ENCODE data around the gene PRKCE.
"Not testable (repeated sequence)": the region's sequence is repeated elsewhere in the genome, so short reads cannot be mapped to it uniquely, and the experiment has no call there.

The PRKCE gene

GRCh38 chr2:45664635-45665261, 13.3 kb downstream of the PRKCE start:
- no peak for DNase-seq (ENCODE audit: low read depth in 2 of 3, low spot score in 2 of 3)

GRCh38 chr2:45668509-45668908, 17.0 kb downstream of the PRKCE start:
- DNase-seq (ENCODE audit: low read depth in 2 of 3, low spot score in 2 of 3) = no peak

- no peak for DNase-seq (ENCODE audit: low read depth in 2 of 3, low spot score in 2 of 3)
These were observed 17.6 kb downstream of the PRKCE start for GRCh38 chr2:45669032-45669486.

- no peak for DNase-seq (ENCODE audit: low read depth in 2 of 3, low spot score in 2 of 3)
These were observed 19.2 kb downstream of the PRKCE start for GRCh38 chr2:45670646-45671045.

GRCh38 chr2:45672138-45672537, 20.7 kb downstream of the PRKCE start:
- DNase-seq (ENCODE audit: low read depth in 2 of 3, low spot score in 2 of 3) = no peak

GRCh38 chr2:45674035-45674816, 22.8 kb downstream of the PRKCE start:
- DNase-seq (ENCODE audit: low read depth in 2 of 3, low spot score in 2 of 3) = no peak

GRCh38 chr2:45675263-45675812, 23.9 kb downstream of the PRKCE start:
- DNase-seq (ENCODE audit: low read depth in 2 of 3, low spot score in 2 of 3) = no peak

- no peak for DNase-seq (ENCODE audit: low read depth in 2 of 3, low spot score in 2 of 3)
These were observed 24.6 kb downstream of the PRKCE start for GRCh38 chr2:45676088-45676487.

GRCh38 chr2:45678791-45679348, 27.4 kb downstream of the PRKCE start:
- DNase-seq (ENCODE audit: low read depth in 2 of 3, low spot score in 2 of 3) = no peak

GRCh38 chr2:45680351-45680967, 29.0 kb downstream of the PRKCE start:
- DNase-seq (ENCODE audit: low read depth in 2 of 3, low spot score in 2 of 3) = no peak

GRCh38 chr2:45681675-45682074, 30.2 kb downstream of the PRKCE start:
- DNase-seq (ENCODE audit: low read depth in 2 of 3, low spot score in 2 of 3) = no peak

- no peak for DNase-seq (ENCODE audit: low read depth in 2 of 3, low spot score in 2 of 3)
These were observed 31.8 kb downstream of the PRKCE start for GRCh38 chr2:45683292-45683691.

GRCh38 chr2:45684756-45685155, 33.3 kb downstream of the PRKCE start:
- DNase-seq (ENCODE audit: low read depth in 2 of 3, low spot score in 2 of 3) = no peak

GRCh38 chr2:45685260-45685659, 33.8 kb downstream of the PRKCE start:
- DNase-seq (ENCODE audit: low read depth in 2 of 3, low spot score in 2 of 3) = no peak

GRCh38 chr2:45687964-45688363, 36.5 kb downstream of the PRKCE start:
- no peak for DNase-seq (ENCODE audit: low read depth in 2 of 3, low spot score in 2 of 3)

- no peak for DNase-seq (ENCODE audit: low read depth in 2 of 3, low spot score in 2 of 3)
These were observed 37.2 kb downstream of the PRKCE start for GRCh38 chr2:45688479-45689298.

GRCh38 chr2:45690231-45690630, 38.8 kb downstream of the PRKCE start:
- DNase-seq (ENCODE audit: low read depth in 2 of 3, low spot score in 2 of 3) = no peak

GRCh38 chr2:45691171-45691999, 39.9 kb downstream of the PRKCE start:
- no peak for DNase-seq (ENCODE audit: low read depth in 2 of 3, low spot score in 2 of 3)

GRCh38 chr2:45692566-45692965, 41.1 kb downstream of the PRKCE start:
- no peak for DNase-seq (ENCODE audit: low read depth in 2 of 3, low spot score in 2 of 3)

GRCh38 chr2:45695480-45696007, 44.1 kb downstream of the PRKCE start:
- DNase-seq (ENCODE audit: low read depth in 2 of 3, low spot score in 2 of 3) = not testable (repeated sequence)
